Stimulated activated CD8-positive, alpha-beta memory T cell treated with anti-CD3 and anti-CD28 coated beads, Interleukin-2, amount 100 ng/mL, for 1 hour (primary cell): ENCODE results near the gene RIBC2.
"Not testable (repeated sequence)": the region's sequence is repeated elsewhere in the genome, so short reads cannot be mapped to it uniquely, and the experiment has no call there.

Experiments used
- DNase-seq, 2 donors: peaks; one replicate each; pipeline ENCODE4 v3.0.0-alpha.2; 2020; ENCODE audit warnings: low read depth in 2 of 2

RIBC2 gene

GRCh38 chr22:45448431-45448830, 34.9 kb downstream of the RIBC2 start:
- no peak for DNase-seq

GRCh38 chr22:45449442-45449841, 35.9 kb downstream of the RIBC2 start:
- not testable (repeated sequence) for DNase-seq

- no peak for DNase-seq
Observed at GRCh38 chr22:45450101-45450785, 36.8 kb downstream of the RIBC2 start.

- no peak for DNase-seq
Observed at GRCh38 chr22:45450921-45451651, 37.6 kb downstream of the RIBC2 start.

- no peak for DNase-seq
Observed at GRCh38 chr22:45451972-45452371, 38.5 kb downstream of the RIBC2 start.

GRCh38 chr22:45452565-45453379, 39.3 kb downstream of the RIBC2 start:
- DNase-seq, result no peak

- no peak for DNase-seq
Observed at GRCh38 chr22:45453764-45454163, 40.3 kb downstream of the RIBC2 start.

GRCh38 chr22:45454275-45454674, 40.8 kb downstream of the RIBC2 start:
- no peak for DNase-seq

GRCh38 chr22:45455212-45455611, 41.7 kb downstream of the RIBC2 start:
- no peak for DNase-seq

GRCh38 chr22:45455621-45456020, 42.1 kb downstream of the RIBC2 start:
- no peak for DNase-seq

- DNase-seq, result no peak
Observed at GRCh38 chr22:45456811-45457210, 43.3 kb downstream of the RIBC2 start.

- no peak for DNase-seq
Observed at GRCh38 chr22:45458532-45458931, 45.0 kb downstream of the RIBC2 start.

GRCh38 chr22:45459235-45459634, 45.7 kb downstream of the RIBC2 start:
- DNase-seq, result no peak

GRCh38 chr22:45460288-45461109, 47.0 kb downstream of the RIBC2 start:
- no peak for DNase-seq

GRCh38 chr22:45462034-45462655, 48.7 kb downstream of the RIBC2 start:
- DNase-seq, result no peak

GRCh38 chr22:45463691-45464090, 50.2 kb downstream of the RIBC2 start:
- not testable (repeated sequence) for DNase-seq

GRCh38 chr22:45465633-45466032, 52.1 kb downstream of the RIBC2 start:
- no peak for DNase-seq

- no peak for DNase-seq
Observed at GRCh38 chr22:45468872-45469271, 55.4 kb downstream of the RIBC2 start.

GRCh38 chr22:45469281-45470073, 56.0 kb downstream of the RIBC2 start:
- no peak for DNase-seq

GRCh38 chr22:45470871-45471270, 57.4 kb downstream of the RIBC2 start:
- no peak for DNase-seq
